Ovary (tissue), 3 donors: ENCODE results near the gene MANEA.

Experiments used
- POLR2A ChIP-seq: fragments of 450-650 bp; IDR thresholded peaks from one replicate; pipeline ENCODE4 v1.6.1; 2017; ENCODE audit warnings: antibody characterized with exemption, mild to moderate bottlenecking, moderate library complexity
- TF ChIP-seq, protein P1 (sequence below), 3 donors: fragments of 450-650 bp in 2 of 3; fragments of 200-600 bp in 1 of 3; IDR thresholded peaks; one replicate each; pipeline versions ENCODE4 v1.5.1 to v1.8.0; 2016 to 2022; ENCODE audit warnings: antibody characterized with exemption in 3 of 3, mild to moderate bottlenecking in 1 of 3
- donor health status: DM: no; HTN: no; CAD: no.

DNA sequence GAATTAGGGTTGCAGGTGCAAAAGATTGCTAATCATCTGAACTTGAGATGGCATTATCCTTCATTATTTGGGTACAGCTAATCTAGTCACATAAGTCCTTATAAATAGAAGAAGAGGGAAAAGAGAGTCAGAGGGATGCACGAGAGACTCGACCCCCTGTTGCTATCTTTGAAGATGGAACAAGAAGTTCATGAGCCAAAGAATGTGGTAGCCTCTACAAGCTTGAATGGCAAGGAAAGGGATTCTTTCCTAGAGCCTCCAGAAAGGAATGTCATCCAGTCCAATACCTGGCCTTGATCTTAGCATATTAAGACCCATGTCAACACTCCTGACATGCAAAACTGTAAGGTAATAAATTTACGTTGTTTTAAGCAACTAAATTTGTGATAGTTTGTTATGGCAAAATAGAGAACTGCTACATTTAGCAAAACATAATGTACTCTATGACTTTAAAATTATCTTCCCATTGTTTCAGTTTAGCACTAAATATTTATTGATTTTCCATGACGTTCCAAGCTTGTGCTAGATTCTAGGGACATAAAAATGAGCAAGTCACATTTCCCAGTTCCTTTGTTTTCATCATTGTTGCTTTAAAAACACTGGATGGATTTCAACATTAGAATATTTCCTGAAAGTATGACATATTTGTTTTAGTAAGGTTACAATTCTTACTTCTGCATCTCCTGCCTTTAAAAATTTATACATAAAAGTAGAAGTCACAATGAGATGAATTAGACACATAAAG lies 12.7 kb downstream of the MANEA start:
- TF ChIP-seq, protein P1, sequence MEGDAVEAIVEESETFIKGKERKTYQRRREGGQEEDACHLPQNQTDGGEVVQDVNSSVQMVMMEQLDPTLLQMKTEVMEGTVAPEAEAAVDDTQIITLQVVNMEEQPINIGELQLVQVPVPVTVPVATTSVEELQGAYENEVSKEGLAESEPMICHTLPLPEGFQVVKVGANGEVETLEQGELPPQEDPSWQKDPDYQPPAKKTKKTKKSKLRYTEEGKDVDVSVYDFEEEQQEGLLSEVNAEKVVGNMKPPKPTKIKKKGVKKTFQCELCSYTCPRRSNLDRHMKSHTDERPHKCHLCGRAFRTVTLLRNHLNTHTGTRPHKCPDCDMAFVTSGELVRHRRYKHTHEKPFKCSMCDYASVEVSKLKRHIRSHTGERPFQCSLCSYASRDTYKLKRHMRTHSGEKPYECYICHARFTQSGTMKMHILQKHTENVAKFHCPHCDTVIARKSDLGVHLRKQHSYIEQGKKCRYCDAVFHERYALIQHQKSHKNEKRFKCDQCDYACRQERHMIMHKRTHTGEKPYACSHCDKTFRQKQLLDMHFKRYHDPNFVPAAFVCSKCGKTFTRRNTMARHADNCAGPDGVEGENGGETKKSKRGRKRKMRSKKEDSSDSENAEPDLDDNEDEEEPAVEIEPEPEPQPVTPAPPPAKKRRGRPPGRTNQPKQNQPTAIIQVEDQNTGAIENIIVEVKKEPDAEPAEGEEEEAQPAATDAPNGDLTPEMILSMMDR (IDR thresholded peaks at IDR 0.05), result no peak
- TF ChIP-seq POLR2A, result no peak
